Activated T-cell treated with anti-CD3 and anti-CD28 coated beads for 24 hours (primary cell): Measurements from ENCODE around the gene GADD45A.
A peak's percentile ranks its signal among the peaks of the same experiment; 100 is the strongest.

Experiments
- DNase-seq: peaks from one replicate; pipeline ENCODE4 v3.0.0-alpha.2; 2020; ENCODE audit warnings: low read depth

The GADD45A gene

GRCh38 chr1:67689267-67690017 lies 4.4 kb downstream of the GADD45A start:
- no peak for DNase-seq

- no peak for DNase-seq
These were observed 5.0 kb downstream of the GADD45A start for GRCh38 chr1:67690018-67690363.

- DNase-seq: no peak
These were observed 5.4 kb downstream of the GADD45A start for GRCh38 chr1:67690411-67690810.

- DNase-seq: no peak
These were observed 6.7 kb downstream of the GADD45A start for GRCh38 chr1:67691712-67692111.

- DNase-seq: no peak
These were observed 11.0 kb downstream of the GADD45A start for GRCh38 chr1:67695963-67696362.

GRCh38 chr1:67696708-67697107 lies 11.7 kb downstream of the GADD45A start:
- no peak for DNase-seq

- DNase-seq: no peak
These were observed 15.2 kb downstream of the GADD45A start for GRCh38 chr1:67700220-67700619.

GRCh38 chr1:67700692-67701410 lies 15.8 kb downstream of the GADD45A start:
- peak; percentile 11 for DNase-seq

GRCh38 chr1:67701876-67702275 lies 16.9 kb downstream of the GADD45A start:
- no peak for DNase-seq

- no peak for DNase-seq
These were observed 19.4 kb downstream of the GADD45A start for GRCh38 chr1:67704351-67704750.

- DNase-seq: no peak
These were observed 20.9 kb downstream of the GADD45A start for GRCh38 chr1:67705735-67706453.

- DNase-seq: no peak
These were observed 23.6 kb downstream of the GADD45A start for GRCh38 chr1:67708606-67709005.

- DNase-seq: no peak
These were observed 25.4 kb downstream of the GADD45A start for GRCh38 chr1:67710417-67710816.

- DNase-seq: no peak
These were observed 26.3 kb downstream of the GADD45A start for GRCh38 chr1:67711158-67711854.

GRCh38 chr1:67711855-67712212 lies 26.8 kb downstream of the GADD45A start:
- DNase-seq: no peak

- no peak for DNase-seq
These were observed 28.3 kb downstream of the GADD45A start for GRCh38 chr1:67713057-67713846.

- DNase-seq: no peak
These were observed 30.8 kb downstream of the GADD45A start for GRCh38 chr1:67715819-67716218.

- no peak for DNase-seq
These were observed 31.8 kb downstream of the GADD45A start for GRCh38 chr1:67716800-67717199.

- DNase-seq: no peak
These were observed 32.9 kb downstream of the GADD45A start for GRCh38 chr1:67717876-67718275.

GRCh38 chr1:67719329-67720196 lies 34.6 kb downstream of the GADD45A start:
- DNase-seq: no peak

GRCh38 chr1:67721112-67721511 lies 36.1 kb downstream of the GADD45A start:
- DNase-seq: no peak
